Sigmoid colon (tissue), 7 donors: ENCODE measurements around the gene LDLRAD4. TPM values are rescaled to one million over a fixed set of nuclear protein-coding genes. Genes with fewer than 3 reads are reported as not detected.
A peak's percentile ranks its signal among the peaks of the same experiment; 100 is the strongest.

Experiments used
- DNase-seq: peaks from one replicate; pipeline ENCODE4 v3.0.0-alpha.2; 2019
- H3K27ac ChIP-seq, 4 donors: fragments of 200-600 bp; sonication (generic); one replicate each; pipeline ENCODE4 v1.5.1; 2016 to 2019; ENCODE audit warnings: mild to moderate bottlenecking in 1 of 4
- H3K27me3 ChIP-seq, 3 donors: fragments of 200-600 bp; sonication (generic); one replicate each; pipeline ENCODE4 v1.5.1; 2019; ENCODE audit warnings: mild to moderate bottlenecking in 1 of 3
- H3K36me3 ChIP-seq, 4 donors: fragments of 200-600 bp; sonication (generic); one replicate each; pipeline ENCODE4 v1.5.1; 2016 to 2019
- H3K4me1 ChIP-seq, 4 donors: fragments of 200-600 bp; sonication (generic); one replicate each; pipeline ENCODE4 v1.5.1; 2017 to 2019
- H3K4me3 ChIP-seq, 4 donors: fragments of 200-600 bp; sonication (generic); one replicate each; pipeline ENCODE4 v1.5.1; 2017 to 2019; ENCODE audit warnings: mild to moderate bottlenecking in 2 of 4, moderate library complexity in 1 of 4
- H3K9me3 ChIP-seq, 4 donors: fragments of 200-600 bp in 3 of 4; sonication (generic) in 3 of 4; one replicate each; pipeline versions ENCODE4 v1.5.1 to v1.6.1; 2013 to 2019
- CTCF ChIP-seq, 4 experiments: fragments of 450-650 bp in 3 of 4; fragments of 200-600 bp in 1 of 4; IDR thresholded peaks; one replicate each; pipeline ENCODE4 v1.5.1; 2016 to 2019; ENCODE audit warnings: antibody characterized with exemption in 4 of 4, mild to moderate bottlenecking in 3 of 4, moderate library complexity in 2 of 4
- EP300 ChIP-seq, 4 donors: sonication (generic); formaldehyde crosslinking; IDR thresholded peaks; one replicate each; pipeline ENCODE4 v1.6.1; 2017; ENCODE audit warnings: antibody characterized with exemption in 4 of 4
- POLR2A ChIP-seq, 2 donors: fragments of 450-650 bp; IDR thresholded peaks; one replicate each; pipeline ENCODE4 v1.6.1; 2016; ENCODE audit warnings: antibody characterized with exemption in 2 of 2, mild to moderate bottlenecking in 2 of 2, moderate library complexity in 2 of 2
- POLR2AphosphoS5 ChIP-seq, 4 donors: sonication (generic); formaldehyde crosslinking; IDR thresholded peaks; one replicate each; pipeline ENCODE4 v1.6.1; 2017; ENCODE audit warnings: antibody characterized with exemption in 4 of 4
- WGBS, 2 donors: extraction: QIAGEN DNeasy Blood & Tissue Kit; methylation state at CpG; one replicate each; pipeline ENCODE4 v1.1.7; 2013; 5-methylcytosine and 5-hydroxymethylcytosine counted together
- intact Hi-C: fragments of 100-400 bp; cut with DNase I; formaldehyde crosslinking; loops from one replicate; pipeline ENCODE4 v1.15.1; 2023
- polyA plus RNA-seq, 3 donors: library from polyadenylated mRNA; stranded (reverse); fragments of 200-250 nt; gene quantifications; one replicate each; pipeline ENCODE4 v1.2.3, GENCODE V29; 2013
- total RNA-seq, 4 donors: library from RNA; depleted of rRNA; stranded (reverse); fragments of >200 nt; gene quantifications; one replicate each; pipeline ENCODE4 v1.1.0, GENCODE V29; 2016
- donor health status: healthy with polysubstance abuse.
- donor health status: Bipolar disorder and iron deficiency.
- donor health status: healthy.

LDLRAD4 gene
- total and polyA plus RNA-seq, 7 donors = 1.2 to 28.2 (median 17.2) TPM

- Histone ChIP-seq H3K27me3 (no peaks in the 10 kb centered on the region), H3K36me3 (no peaks in the 10 kb centered on the region), H3K4me3 (no peak overlapping the region), H3K9me3 (no peaks in the 10 kb centered on the region), H3K27ac (no peak overlapping the region), H3K4me1 (peaks cover 0 to 36% (median 28%) of the 10 kb centered on the region in 4 donors)
- intact Hi-C loops = no loop called here
- WGBS, 2 donors = 96 to 97% methylated on average over 16 of the region's 16 CpGs
- no peak for TF ChIP-seq CTCF (IDR thresholded peaks at IDR 0.05)
- no peak for TF ChIP-seq EP300 (IDR thresholded peaks at IDR 0.05)
- no peak for TF ChIP-seq POLR2AphosphoS5 (IDR thresholded peaks at IDR 0.05)
- no peak for TF ChIP-seq POLR2A (IDR thresholded peaks at IDR 0.05)
- DNase-seq = peak; percentile 63
Observed at GRCh38 chr18:13370995-13371625, 152.6 kb downstream of the LDLRAD4 start.

- no peak overlapping the region for H3K27ac ChIP-seq
- 48 to 58% methylated on average over 10 of the region's 10 CpGs for WGBS, 2 donors
- H3K4me3 ChIP-seq = no peak overlapping the region
- peaks cover 0 to 41% (median 29%) of the 10 kb centered on the region in 4 donors for H3K4me1 ChIP-seq
- DNase-seq = no peak
- H3K36me3 ChIP-seq = no peaks in the 10 kb centered on the region
- TF ChIP-seq POLR2AphosphoS5 (IDR thresholded peaks at IDR 0.05) (no peak), CTCF (IDR thresholded peaks at IDR 0.05) (no peak), POLR2A (IDR thresholded peaks at IDR 0.05) (no peak), EP300 (IDR thresholded peaks at IDR 0.05) (no peak)
- intact Hi-C loops = no loop called here
- H3K9me3 ChIP-seq = no peaks in the 10 kb centered on the region
- no peaks in the 10 kb centered on the region for H3K27me3 ChIP-seq
Observed at GRCh38 chr18:13371689-13372418, 153.3 kb downstream of the LDLRAD4 start.

- Histone ChIP-seq H3K27me3 (no peaks in the 10 kb centered on the region), H3K36me3 (no peaks in the 10 kb centered on the region), H3K9me3 (no peaks in the 10 kb centered on the region), H3K27ac (no peak overlapping the region), H3K4me1 (peaks cover 0 to 48% (median 29%) of the 10 kb centered on the region in 4 donors), H3K4me3 (no peak overlapping the region)
- no peak for TF ChIP-seq POLR2AphosphoS5 (IDR thresholded peaks at IDR 0.05)
- no peak for TF ChIP-seq POLR2A (IDR thresholded peaks at IDR 0.05)
- TF ChIP-seq CTCF (IDR thresholded peaks at IDR 0.05) = no peak
- WGBS, 2 donors = 79 to 82% methylated on average over 8 of the region's 8 CpGs
- intact Hi-C loops = no loop called here
- DNase-seq = peak; percentile 21
Observed at GRCh38 chr18:13372531-13372951, 154.0 kb downstream of the LDLRAD4 start.

- no peak overlapping the region for H3K27ac ChIP-seq
Observed at GRCh38 chr18:13374096-13374467, 155.5 kb downstream of the LDLRAD4 start.

More at GRCh38 chr18:13374096-13374467, 155.5 kb downstream of the LDLRAD4 start:
- peaks cover 0 to 53% (median 26%) of the 10 kb centered on the region in 4 donors for H3K4me1 ChIP-seq
- no peaks in the 10 kb centered on the region for H3K9me3 ChIP-seq
- peak; percentile 53 for DNase-seq
- H3K27me3 ChIP-seq = no peaks in the 10 kb centered on the region
- TF ChIP-seq EP300 (IDR thresholded peaks at IDR 0.05) (no peak), POLR2AphosphoS5 (IDR thresholded peaks at IDR 0.05) (no peak), CTCF (IDR thresholded peaks at IDR 0.05) (no peak), POLR2A (IDR thresholded peaks at IDR 0.05) (no peak)
- 87 to 92% methylated on average over 4 of the region's 4 CpGs for WGBS, 2 donors
- no peaks in the 10 kb centered on the region for H3K36me3 ChIP-seq
- intact Hi-C loops = no loop called here
- no peak overlapping the region for H3K4me3 ChIP-seq
